GM12875 (cell line): ENCODE measurements around the gene TBC1D8B.
"Not testable (repeated sequence)": the region's sequence is repeated elsewhere in the genome, so short reads cannot be mapped to it uniquely, and the experiment has no call there.

Experiments used
- H3K4me3 ChIP-seq: one replicate; pipeline ENCODE4 v1.5.1; 2011; ENCODE audit warnings: low read depth, low read length, control low read depth
- TF ChIP-seq, protein P1 (sequence below): IDR thresholded peaks from 2 replicates; pipeline ENCODE4 v1.5.1; 2011; ENCODE audit warnings: low read depth, mild to moderate bottlenecking, control low read depth, inconsistent platforms, low read length, moderate library complexity, borderline replicate concordance; ENCODE audit not compliant: insufficient read depth

Gene TBC1D8B

DNA sequence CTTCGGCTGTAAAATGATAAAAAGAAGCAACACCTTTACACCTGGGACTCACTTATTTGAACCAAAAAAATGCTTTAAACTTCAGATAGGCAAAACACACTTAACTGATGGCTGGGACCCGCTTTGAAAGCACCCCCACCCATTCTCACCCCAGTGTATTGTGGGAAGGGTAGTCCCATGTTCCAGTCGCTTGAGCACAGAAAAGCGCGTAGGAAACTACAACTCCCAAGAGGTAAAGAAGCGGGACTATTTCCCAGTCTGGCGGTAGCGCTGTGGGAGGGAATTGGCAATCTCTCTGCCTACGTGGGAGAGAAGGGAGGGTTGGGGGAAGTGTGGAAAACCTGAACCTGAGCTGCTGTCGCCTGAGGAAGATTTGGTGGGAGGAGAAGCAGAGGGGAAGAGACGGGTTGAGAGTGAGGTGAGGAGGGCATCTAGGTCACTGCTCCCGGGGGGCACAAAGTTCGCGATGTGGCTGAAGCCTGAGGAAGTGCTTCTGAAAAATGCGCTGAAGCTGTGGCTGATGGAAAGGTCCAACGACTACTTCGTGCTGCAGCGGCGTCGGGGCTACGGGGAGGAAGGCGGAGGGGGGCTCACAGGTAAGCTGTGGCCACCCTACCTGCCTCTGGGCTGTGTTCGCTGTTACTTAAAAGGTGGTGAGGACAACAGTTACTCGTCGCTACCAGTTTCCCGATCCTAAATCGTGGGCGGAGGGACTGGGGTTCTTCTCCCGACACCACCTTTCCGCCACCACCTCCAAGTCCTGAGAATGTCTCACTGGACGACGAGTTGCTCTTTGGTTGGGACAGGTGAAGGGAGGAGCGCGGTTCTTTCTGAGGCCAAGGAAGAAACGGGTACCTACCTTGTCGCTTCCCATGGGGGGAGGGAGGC is at the start of gene TBC1D8B:
Gene TBC1D8B (plus strand): TSS at position 286 of the 888 bp plus-strand sequence. CDS start 181 bp downstream, at position 467.
- H3K4me3 ChIP-seq: peak within 1 kb of the TSS; percentile 56
- TF ChIP-seq, protein P1, sequence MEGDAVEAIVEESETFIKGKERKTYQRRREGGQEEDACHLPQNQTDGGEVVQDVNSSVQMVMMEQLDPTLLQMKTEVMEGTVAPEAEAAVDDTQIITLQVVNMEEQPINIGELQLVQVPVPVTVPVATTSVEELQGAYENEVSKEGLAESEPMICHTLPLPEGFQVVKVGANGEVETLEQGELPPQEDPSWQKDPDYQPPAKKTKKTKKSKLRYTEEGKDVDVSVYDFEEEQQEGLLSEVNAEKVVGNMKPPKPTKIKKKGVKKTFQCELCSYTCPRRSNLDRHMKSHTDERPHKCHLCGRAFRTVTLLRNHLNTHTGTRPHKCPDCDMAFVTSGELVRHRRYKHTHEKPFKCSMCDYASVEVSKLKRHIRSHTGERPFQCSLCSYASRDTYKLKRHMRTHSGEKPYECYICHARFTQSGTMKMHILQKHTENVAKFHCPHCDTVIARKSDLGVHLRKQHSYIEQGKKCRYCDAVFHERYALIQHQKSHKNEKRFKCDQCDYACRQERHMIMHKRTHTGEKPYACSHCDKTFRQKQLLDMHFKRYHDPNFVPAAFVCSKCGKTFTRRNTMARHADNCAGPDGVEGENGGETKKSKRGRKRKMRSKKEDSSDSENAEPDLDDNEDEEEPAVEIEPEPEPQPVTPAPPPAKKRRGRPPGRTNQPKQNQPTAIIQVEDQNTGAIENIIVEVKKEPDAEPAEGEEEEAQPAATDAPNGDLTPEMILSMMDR: no peak

DNA sequence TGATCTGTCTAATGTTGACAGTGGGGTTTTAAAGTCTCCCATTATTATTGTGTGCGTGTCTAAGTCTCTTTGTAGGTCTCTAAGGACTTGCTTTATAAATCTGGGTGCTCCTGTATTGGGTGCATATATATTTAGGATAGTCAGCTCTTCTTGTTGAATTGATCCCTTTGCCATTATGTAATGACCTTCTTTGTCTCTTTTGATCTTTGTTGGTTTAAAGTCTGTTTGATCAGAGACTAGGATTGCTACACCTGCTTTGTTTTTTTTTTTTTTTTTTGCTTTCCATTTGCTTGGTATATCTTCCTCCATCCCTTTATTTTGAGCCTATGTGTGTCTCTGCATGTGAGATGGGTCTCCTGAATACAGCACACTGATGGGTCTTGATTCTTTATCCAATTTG is 33.2 kb upstream of the TBC1D8B start:
- H3K4me3 ChIP-seq: not testable (repeated sequence)

- H3K4me3 ChIP-seq: no peak overlapping the region
- TF ChIP-seq, protein P1: no peak
These were observed 27.5 kb upstream of the TBC1D8B start for GRCh38 chrX:106774981-106775380.

GRCh38 chrX:106780264-106780663 is 22.2 kb upstream of the TBC1D8B start:
- H3K4me3 ChIP-seq: no peak overlapping the region
- TF ChIP-seq, protein P1: no peak

GRCh38 chrX:106780664-106781377 is 21.7 kb upstream of the TBC1D8B start:
- TF ChIP-seq, protein P1: no peak
- no peak overlapping the region for H3K4me3 ChIP-seq

GRCh38 chrX:106783716-106784115 is 18.8 kb upstream of the TBC1D8B start:
- TF ChIP-seq, protein P1: no peak
- H3K4me3 ChIP-seq: no peak overlapping the region

- TF ChIP-seq, protein P1: 0 out of 2 replicates have a peak, but pooled peaks have one; percentile 2
- no peak overlapping the region for H3K4me3 ChIP-seq
These were observed 11.0 kb upstream of the TBC1D8B start for GRCh38 chrX:106791495-106791894.
